GM19035 (cell line): Measurements from ENCODE around the gene EIF2B1.
"Not testable (repeated sequence)": the region's sequence is repeated elsewhere in the genome, so short reads cannot be mapped to it uniquely, and the experiment has no call there.

Experiments
- ATAC-seq: cut with Tn5 transposase; IDR thresholded peaks from one replicate; pipeline ENCODE4 v1.9.1; 2021; ENCODE audit not compliant: unreplicated experiment

Gene EIF2B1

DNA sequence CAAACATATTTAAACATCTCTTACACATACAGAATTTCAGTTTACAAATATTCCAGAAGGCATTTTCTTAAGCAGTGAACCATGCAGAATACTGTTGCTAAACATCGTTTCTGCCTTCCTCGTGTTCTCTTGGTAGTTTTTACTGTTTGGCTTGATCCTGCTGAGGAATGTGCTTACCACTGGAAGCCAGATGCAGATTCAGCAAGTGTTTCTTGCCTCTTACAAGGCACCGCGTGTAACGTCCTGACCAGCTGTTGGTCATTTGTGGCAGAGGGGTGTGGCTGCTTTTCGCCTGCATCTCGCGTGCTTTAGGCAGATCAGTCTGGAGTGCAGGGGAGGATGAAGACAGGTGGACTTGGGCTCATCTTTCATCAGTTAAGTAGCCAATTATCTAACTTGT, 12.4 kb downstream of the EIF2B1 start:
- no peak for ATAC-seq

DNA sequence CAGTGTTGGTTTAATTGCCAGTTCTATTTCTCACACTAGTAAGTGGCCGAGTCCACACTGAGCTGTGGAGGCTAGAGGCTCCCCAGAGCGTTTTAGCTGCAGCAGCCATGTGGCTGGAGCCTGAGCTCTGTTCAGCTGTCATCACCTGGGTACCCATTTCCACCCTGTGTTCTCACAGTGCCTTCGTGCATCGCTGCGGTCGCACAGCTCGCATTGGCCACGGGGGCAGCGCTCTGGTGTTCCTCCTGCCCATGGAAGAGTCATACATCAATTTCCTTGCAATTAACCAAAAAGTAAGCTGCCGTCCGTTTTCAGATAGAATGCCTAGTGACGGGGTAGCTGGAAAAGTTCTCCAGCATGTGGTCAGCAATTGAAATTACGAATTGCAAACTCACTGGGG, 15.9 kb downstream of the EIF2B1 start:
- ATAC-seq, result no peak

DNA sequence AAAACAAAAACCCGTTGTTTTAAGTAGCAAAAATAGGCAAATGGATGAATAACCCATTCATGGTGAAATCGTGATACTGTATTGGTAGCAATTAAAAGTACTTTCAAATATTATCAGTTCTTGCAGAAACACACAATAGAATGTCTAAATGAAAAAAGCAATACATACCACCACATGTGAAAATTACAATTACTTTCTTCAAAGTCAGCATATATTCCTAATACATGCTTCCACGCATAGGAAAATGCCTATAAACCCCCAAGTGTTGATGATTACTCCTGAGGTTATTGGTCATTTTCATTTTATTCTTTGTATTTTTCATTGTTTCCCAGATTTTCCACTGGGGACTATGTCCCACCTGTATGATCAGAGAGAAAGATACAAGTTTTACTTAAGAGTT, 16.3 kb downstream of the EIF2B1 start:
- no peak for ATAC-seq

DNA sequence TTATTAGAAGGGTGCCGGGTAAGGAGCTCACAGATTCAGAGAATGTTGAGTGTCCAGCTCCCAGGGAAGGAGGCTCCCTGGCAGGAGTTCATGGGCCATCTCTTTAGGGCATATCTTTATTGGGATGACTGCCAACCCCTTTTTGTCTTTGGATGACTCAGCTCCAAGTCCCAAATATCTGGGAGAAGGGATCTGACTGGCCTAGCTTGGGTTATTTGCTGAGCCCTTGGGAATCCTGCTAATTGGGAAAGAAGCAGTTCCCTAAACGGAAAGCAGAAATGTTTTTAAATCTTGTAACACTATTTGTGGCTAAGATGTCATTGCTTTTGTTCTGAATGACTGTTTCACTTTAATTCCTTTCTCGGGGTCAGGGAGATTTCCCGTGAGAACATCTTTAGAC, 19.0 kb downstream of the EIF2B1 start:
- no peak for ATAC-seq

DNA sequence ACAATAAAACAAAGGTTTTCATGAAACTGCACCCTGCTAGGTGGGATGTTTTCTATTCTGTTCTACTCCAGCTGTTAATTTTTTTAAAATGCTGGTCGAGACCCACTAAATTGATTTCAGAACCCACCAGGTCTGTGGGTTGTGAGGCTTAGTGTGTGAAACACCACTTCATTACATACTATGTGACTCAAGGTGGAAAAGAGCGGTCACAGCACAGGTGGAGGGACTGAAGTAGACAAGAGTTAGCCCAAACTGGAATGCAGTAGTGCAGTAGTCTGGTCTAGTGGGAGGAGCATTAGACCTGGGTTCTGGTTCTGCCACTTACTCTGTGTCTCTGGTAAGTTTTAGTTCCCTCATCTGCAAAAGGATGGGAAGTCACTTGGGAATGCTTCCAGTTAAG, 19.4 kb downstream of the EIF2B1 start:
- no peak for ATAC-seq

DNA sequence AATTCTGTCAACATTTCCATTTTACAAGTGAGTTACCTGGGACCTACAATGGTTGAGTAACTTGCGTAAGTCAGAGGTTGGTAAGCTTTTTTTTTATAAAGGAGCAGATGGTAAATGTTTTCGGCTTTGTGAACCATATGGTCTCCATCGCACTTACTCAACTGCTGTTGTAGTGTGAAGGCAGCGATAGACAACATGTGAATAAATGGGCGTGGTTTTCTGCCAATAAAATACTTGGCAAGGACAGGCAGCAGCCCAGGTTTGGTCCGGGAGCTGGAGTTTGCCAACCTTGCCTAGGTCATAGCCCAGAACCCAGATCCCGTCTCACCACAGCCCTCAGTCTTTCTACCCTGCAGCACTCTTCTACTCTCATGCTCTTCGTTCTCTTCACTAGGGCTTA, 25.3 kb downstream of the EIF2B1 start:
- no peak for ATAC-seq

DNA sequence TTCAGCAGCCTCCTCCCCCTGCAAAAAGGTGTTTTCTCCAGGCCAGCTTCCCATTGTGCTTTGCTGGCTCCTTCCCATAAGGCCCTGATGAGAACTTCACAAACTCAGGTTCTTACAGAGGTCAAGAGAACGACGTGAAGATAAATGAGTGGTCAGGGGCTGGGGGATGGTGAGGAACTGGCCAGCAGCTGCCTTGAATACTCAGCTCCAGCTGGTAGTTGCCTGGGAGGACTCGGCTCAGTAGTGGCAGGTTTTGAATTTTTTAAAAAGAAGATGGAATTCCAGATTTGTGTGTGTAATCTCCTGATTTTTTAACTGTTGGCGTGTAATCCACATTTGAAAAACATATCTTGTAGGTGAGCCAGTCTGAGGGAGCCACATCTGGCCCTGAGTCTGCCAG, 25.7 kb downstream of the EIF2B1 start:
- ATAC-seq, result no peak

DNA sequence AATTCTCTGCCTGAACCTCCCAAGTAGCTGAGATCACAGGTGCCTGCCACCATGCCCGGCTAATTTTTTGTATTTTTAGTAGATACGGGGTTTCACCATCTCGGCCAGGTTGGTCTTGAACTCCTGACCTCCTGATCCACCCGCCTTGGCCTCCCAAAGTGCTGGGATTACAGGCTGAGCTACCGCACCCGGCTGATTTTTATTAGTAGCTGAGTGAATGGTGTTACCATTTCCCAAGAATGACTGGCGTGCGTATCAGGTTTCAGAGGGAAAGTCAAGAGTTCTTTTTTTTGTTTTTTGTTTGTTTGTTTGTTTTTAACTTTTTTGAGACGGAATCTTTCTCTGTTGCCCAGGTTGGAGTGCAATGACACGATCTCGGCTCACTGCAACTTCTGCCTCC, 30.0 kb downstream of the EIF2B1 start:
- not testable (repeated sequence) for ATAC-seq

DNA sequence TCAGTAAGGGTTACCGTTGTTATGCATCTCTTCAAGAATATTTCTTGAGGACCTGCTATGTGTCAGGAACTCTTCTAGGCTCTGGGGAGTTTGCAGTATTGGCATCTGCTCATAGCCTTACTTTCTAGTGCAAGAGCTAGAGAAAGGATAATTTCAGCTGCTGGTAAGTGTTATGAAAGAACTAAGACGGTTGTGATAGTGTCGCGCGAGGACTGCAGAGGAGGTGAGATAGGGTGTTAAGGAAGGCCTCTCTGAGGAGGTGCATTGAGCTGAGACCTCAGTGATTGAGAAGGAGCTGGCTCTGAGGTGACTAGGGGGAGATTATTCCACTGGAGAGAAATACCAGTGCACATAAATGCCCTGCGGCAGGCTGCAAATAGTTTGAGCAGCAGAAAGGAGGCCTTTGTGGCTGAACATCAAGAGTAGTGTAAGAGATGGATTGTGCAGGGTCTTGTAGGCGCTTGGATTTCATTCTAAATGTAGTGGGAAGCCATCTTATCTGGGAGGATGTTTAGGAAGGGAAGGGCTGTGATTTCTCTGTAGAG, 30.8 kb downstream of the EIF2B1 start:
- ATAC-seq, result no peak

DNA sequence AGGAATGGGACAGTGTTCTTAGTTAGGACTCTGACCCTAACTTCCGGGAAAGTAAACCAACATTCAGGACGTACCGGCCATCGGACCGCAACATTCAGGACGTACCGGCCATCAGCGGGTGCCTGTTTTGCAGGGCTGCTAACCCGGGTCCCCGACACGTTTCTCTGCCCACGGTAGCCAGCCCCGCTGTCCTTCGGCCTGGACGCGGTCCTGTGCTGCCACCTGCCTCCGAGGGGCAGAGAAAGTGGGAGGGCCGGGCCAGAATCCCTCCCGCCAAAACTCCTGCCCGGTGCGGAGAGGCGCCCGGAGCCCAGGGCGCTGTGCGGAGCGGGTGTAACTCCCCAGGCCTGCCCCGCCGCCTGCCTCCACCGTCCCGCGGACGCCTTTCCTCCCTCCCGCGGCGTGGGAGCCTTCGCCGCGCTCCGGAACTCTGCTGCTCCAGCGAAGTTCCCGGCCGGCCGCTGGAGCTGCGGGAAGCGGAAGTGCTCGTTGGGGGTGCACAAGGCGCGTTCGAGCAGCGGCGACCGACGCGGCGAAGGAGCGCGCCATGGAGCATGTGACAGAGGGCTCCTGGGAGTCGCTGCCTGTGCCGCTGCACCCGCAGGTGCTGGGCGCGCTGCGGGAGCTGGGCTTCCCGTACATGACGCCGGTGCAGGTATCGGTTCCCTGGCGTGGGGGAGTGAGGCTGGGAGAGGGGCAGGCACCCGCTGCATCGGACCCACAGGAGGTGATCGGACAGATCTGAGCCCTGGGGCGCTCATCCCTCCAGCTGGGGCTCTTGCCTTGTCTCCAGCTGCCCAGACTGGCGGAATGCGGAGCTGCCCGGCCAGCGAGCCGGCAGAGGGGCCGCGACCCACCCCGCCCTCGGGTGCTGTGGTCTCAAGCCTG, 31.6 kb downstream of the EIF2B1 start, which contains the start of gene DDX55:
Gene DDX55, plus strand, starts transcription at position 498 of the 888 bp plus-strand sequence. Its CDS starts 50 bp downstream, at position 548.
- peak; percentile 85 for ATAC-seq

DNA sequence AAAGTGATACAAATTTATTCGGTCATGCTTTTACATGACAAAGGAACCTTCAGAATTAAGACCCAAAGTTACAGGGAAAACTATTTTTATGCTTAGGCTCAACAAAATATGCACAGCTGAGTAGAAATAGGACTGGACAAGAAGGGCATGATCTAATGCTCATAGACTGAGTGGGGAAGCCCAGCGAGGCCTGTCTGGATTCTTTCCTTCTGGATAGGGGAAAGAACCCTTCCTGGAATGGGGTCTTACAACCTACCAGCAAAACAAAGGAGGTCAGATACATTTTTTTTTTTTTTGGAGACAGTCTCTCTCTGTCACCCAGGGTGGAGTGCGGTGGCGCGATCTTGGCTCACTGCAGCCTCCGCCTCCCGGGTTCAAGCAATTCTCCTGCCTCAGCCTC, 33.8 kb downstream of the EIF2B1 start:
- ATAC-seq, result no peak

DNA sequence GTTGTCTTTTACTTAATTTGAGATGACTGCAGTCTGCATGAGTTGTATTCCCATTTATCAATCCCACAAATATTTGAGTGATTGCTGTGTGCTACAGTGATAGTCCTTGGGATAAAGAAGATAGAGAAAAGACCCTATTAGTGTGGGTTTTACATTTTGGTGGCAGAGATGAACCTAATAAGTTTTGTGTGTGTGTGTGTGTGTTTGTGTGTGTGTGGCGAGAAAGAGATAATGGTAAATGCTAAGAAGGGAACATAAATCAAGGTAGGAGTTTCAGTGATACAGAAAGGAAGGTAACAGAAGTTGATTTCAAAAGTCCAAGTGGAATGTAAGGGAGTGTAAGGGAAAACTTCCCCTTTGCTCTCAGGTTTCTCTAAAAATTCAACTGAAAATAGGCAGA, 34.2 kb downstream of the EIF2B1 start:
- no peak for ATAC-seq

DNA sequence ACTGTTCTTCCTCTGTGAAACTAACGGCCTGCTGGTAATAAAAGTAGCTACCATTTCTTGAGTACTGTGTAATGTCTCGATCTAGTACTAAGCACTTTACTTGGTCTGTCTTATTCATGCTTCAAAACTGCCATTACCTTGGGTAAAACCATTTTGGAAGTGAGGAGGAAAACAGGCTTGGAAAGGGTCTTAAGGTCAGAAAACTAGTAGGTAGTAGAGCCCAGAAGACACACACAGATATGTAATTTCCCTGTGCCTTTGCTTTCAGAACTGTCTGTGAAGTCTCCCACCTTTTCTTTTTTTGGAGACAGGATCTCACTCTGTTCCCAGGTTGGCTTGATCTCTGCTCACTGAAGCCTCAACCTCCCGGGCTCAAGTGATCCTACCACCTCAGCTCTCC, 35.0 kb downstream of the EIF2B1 start:
- no peak for ATAC-seq

DNA sequence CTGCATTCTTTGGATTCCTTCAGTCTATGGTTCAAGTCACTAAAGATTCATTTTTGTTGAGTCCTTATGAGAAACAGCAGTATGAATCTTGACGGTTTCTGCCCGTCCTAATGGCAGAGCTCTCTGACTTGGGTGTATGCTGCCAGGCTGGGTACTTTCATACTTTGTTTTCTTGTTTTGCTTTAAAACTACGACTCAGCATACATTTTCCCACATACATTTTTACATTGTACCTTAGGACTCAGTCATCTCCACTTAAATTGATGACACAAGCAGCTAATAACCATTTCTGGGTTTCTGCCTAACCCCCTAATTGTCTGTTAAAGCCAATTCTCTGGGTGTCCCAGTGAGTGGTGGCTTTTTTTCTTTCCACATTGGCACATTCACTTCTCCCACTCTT, 36.4 kb downstream of the EIF2B1 start:
- ATAC-seq, result no peak

DNA sequence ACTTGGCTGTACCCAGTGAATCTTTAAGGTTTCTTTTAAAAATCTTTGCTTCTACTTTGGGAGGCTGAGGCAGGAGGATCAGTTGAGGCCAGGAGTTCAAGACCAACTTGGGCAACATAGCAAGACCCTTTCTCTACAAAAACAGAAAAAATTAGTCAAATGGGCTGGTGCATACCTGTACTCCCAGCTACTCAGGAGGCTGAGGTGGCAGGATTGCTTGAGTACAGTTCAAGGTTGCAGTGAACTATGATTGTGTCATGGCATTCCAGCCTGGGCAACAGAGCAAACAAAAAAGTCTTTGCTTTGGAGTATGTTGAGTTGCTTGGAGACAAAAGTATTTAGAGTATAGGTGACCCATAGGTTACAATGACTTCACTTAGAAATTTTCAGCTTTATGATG, 37.8 kb downstream of the EIF2B1 start:
- ATAC-seq, result no peak

DNA sequence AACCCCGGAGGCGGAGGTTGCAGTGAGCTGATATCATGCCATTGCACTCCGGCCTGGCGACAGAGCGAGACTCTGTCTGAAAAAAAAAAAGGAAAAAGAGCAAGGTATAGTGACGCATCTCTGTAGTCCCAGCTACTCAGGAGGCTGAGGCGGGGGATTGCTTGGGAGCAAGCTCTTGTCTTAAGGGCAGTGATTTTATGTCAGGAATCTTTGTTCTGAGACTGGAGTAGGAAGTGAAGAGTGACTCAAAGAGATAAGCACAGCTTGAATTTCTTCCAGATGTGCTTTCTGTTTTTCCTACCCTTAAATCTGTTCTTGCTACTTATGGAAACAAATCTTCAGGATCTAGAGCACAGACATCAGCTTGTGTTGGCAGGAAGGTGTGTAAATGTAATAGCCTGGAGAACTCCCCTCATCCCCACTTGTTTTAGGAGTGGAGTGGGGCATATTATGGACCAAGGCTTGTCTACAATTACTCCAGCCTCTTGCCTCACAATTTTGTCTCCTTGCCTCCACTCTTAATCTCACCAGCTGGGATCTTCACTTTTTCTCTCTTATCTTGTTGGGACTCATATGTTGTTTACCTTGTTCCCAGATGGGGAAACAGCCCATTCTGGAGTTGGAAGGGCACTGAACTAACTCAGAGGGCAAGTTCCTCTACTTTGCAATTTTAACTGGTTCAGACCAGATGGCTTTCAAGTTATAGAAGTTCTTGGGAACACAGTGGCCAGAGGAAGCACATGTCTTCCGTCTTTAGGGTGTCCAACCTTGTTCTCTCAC, 41.6 kb downstream of the EIF2B1 start:
- no peak for ATAC-seq

DNA sequence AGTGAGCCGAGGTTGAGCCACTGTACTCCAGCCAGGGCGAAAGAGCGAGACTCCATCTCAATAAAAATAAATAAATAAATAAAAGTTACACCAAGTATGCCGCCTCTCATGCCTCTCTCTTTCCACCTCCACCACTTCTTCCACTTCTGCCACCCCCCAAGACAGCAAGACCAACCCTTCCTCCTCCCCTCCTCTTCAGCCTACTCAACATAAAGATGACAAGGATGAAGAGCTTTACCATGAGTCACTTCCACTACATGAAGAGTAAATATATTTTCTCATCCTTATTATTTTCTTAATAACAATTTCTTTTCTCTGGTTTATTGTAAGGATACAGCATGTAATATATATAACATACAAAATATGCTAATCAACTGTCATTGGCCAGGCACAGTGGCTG, 52.7 kb downstream of the EIF2B1 start:
- ATAC-seq, result no peak

DNA sequence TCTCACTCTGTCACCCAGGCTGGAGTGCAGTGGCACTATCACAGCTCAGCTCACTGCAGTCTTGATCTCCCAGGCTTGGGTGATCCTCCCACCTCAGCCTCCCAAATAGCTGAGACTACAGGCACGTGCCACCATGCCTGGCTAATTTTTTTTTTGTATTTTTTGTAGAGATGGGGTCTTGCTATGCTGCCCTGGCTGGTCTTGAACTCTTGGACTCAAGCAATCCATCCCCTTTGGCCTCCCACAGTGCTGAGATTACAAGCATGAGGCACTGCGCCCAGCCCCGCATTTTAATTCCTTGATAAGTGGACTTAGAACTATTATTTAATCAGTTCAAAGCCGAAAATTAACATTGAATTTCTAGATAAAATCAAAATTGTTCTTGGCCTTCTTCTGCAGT, 54.7 kb downstream of the EIF2B1 start:
- ATAC-seq, result not testable (repeated sequence)

DNA sequence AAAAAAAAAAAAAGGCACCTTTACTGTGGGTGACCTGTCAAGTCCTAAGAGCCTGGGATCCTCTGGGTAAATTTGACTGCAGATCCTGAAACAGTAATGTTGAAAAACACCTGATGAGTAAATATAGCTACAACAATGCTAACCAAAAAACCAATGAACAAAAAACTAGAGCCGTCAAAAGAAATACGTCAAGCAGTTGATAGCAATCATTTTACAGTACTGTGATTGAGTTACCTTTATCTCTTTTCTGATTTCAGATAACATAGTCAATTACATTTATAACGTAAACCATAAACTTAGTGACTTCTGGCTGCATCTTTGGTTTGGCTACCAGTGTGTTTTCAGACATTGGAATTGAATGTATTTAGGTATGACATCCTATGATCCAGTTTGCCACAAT, 55.2 kb downstream of the EIF2B1 start:
- no peak for ATAC-seq

DNA sequence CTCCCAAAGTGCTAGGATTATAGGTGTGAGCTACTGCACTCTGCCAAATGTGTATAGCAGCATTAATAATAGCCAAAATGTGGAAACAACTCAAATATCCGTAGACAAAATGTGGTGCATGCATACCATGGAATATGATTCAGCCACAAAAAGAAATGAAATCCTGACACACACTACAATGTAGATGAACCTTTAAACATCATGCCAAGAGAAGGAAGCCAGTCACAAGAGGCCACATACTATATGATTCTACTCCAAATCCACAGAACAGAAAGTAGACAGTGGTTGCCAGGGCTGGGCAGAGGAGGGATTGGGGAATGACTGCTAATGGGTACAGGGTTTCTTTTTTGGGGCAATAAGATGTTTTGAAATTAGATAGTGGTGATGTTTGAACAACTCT, 56.9 kb downstream of the EIF2B1 start:
- ATAC-seq, result no peak

DNA sequence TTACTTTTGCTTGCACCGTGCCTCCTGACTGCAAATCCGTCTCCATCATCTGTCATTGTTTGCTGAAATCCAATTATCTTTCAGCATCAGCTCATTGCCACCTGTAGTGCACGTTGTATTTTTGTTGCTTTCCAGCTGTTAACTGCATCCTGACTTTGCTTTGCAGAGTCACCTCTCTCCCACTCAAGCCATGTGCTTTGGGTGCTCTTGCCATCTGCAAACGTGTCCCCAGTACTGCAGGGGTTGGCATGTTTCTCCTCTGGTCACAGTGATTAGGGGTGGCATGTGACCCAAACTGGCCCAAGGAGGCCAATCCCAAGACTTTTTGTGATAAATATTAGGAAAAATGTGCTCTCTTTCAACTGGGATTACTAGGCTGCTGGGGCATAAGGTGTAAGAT, 59.6 kb downstream of the EIF2B1 start:
- ATAC-seq, result no peak

DNA sequence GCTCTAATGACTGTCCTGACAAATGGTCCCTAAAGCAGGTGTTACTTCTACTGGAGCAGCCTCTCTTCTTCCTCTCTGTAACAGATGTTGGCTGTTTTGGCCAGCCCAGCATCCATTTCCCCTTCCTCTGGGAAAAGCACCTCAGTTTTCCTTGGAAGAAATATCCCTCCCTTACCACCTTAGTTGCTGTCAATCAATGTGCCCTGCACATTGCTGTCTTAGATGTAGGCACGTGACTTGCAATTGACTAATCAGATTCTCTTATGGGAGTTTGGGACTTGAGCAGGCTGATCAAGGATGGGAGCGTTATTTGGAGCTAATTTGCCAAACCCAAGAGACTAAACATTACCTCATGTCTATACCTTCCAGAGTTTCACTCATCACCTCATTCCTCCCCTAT, 61.1 kb downstream of the EIF2B1 start:
- ATAC-seq, result no peak
